Measurements from ENCODE around the gene PLK2. TPM values are rescaled to one million over a fixed set of nuclear protein-coding genes. Genes with fewer than 3 reads are reported as not detected.

PLK2 gene
- polyA plus RNA-seq, 3 donors: 3.4 to 17.0 (median 4.5) TPM

DNA sequence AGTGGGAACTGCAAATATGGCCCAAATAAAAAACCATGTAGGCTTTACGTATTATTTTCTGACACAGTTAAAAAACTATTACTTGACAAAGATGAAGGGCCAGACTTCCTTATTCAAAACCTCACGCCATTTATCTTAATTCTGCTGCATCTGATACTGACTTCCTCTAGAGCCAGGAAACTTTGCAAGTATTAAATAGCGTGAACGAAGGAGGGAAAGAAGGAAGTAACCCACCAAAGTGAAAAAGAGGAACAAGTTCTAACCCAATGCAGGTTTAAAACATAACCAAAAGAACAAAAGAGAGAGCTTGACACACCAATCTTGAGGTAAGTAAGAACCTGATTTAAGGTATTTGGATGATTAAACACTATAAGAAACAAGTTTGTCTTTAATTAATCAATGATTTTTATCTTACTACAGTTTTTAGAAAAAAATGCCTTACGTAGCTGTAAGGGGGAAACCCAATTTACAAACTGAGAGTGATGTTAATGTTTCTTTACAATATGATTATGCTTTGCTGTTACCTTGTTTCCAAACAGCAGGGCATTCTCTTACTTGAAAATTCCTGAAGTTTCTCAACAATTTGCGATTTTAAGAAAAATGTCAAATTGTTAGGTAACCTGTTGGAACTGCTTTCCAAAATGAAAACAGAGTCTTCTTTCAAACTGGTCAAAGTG lies 31.5 kb upstream of the PLK2 start, which contains the start of gene GAPT:
Gene GAPT, plus strand, starts transcription at position 220 of the 677 bp plus-strand sequence. CDS start 3,102 bp downstream, outside the sequence.
- peak within 1 kb of the TSS; percentile 82 for H3K4me2 ChIP-seq (replicated peaks; ENCODE audit: extremely low read depth, low read length, poor library complexity, severe bottlenecking)
- peaks cover 17 to 21% of the 10 kb centered on the region in 2 donors for H3K36me3 ChIP-seq (replicated peaks in 1 of 2; ENCODE audit: control insufficient read depth in 1 of 2, insufficient read depth in 2 of 2, low read length in 2 of 2)
- peaks cover 0 to 3% of the 10 kb centered on the region in 2 donors for H3K9me3 ChIP-seq (replicated peaks in 1 of 2; ENCODE audit: control insufficient read depth in 1 of 2, insufficient read depth in 1 of 2, low read length in 2 of 2)
- H2AFZ ChIP-seq (ENCODE audit: insufficient read depth, low read depth, low read length, poor library complexity, severe bottlenecking): peak within 1 kb of the TSS; percentile 24
- peak; percentile 81 to 91 (median 90) for DNase-seq
- H3K4me1 ChIP-seq (ENCODE audit: control insufficient read depth in 1 of 2, insufficient read depth in 2 of 2, low read length in 2 of 2): peaks cover 34 to 60% of the 10 kb centered on the region in 2 donors
- no CpG with 5 or more reads among the region's 6 CpGs for WGBS (ENCODE audit: insufficient coverage)
- no peaks in the 10 kb centered on the region for H4K20me1 ChIP-seq (ENCODE audit: insufficient read depth, low read length)
- peak within 1 kb of the TSS; percentile 82 to 96 (median 89) for H3K27ac Mint-ChIP-seq
- H3K27ac ChIP-seq (ENCODE audit: low read depth in 1 of 2, low read length in 2 of 2): peak within 1 kb of the TSS in 1 of 2 donors; percentile 91
- TF ChIP-seq, protein P1, sequence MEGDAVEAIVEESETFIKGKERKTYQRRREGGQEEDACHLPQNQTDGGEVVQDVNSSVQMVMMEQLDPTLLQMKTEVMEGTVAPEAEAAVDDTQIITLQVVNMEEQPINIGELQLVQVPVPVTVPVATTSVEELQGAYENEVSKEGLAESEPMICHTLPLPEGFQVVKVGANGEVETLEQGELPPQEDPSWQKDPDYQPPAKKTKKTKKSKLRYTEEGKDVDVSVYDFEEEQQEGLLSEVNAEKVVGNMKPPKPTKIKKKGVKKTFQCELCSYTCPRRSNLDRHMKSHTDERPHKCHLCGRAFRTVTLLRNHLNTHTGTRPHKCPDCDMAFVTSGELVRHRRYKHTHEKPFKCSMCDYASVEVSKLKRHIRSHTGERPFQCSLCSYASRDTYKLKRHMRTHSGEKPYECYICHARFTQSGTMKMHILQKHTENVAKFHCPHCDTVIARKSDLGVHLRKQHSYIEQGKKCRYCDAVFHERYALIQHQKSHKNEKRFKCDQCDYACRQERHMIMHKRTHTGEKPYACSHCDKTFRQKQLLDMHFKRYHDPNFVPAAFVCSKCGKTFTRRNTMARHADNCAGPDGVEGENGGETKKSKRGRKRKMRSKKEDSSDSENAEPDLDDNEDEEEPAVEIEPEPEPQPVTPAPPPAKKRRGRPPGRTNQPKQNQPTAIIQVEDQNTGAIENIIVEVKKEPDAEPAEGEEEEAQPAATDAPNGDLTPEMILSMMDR (IDR thresholded peaks at IDR 0.05): no peak
- H3K79me2 ChIP-seq (ENCODE audit: insufficient read depth, low read length): peaks cover 51% of the 10 kb centered on the region
- H3K4me3 ChIP-seq (replicated peaks in 1 of 3; ENCODE audit: low read depth in 2 of 3, low read length in 3 of 3): peak within 1 kb of the TSS; percentile 72 to 98 (median 80)
- H3K4me1 Mint-ChIP-seq: peaks cover 48% of the 10 kb centered on the region
- peaks cover 25 to 28% of the 10 kb centered on the region in 2 donors for H3K36me3 Mint-ChIP-seq
- H3K9ac ChIP-seq (ENCODE audit: insufficient read depth, low read length, poor library complexity, severe bottlenecking): peak within 1 kb of the TSS; percentile 75
- H3K27me3 Mint-ChIP-seq (ENCODE audit: low read depth in 3 of 3): peaks cover 0 to 2% (median 0%) of the 10 kb centered on the region in 3 donors
- peaks cover 0 to 2% (median 1%) of the 10 kb centered on the region in 7 donors for H3K9me3 Mint-ChIP-seq
- peak within 1 kb of the TSS; percentile 75 to 92 for H3K4me3 Mint-ChIP-seq
- intact Hi-C loops (cut with micrococcal nuclease): no loop called here
- H3K27me3 ChIP-seq (ENCODE audit: control insufficient read depth in 2 of 2, insufficient read depth in 2 of 2, low read length in 2 of 2): no peaks in the 10 kb centered on the region

- peak overlapping the region; percentile 40 to 87 (median 82) for H3K27ac Mint-ChIP-seq
- peak overlapping the region; percentile 9 for H2AFZ ChIP-seq (ENCODE audit: insufficient read depth, low read depth, low read length, poor library complexity, severe bottlenecking)
Measured at GRCh38 chr5:58490402-58491050, 30.6 kb upstream of the PLK2 start.

More at GRCh38 chr5:58490402-58491050, 30.6 kb upstream of the PLK2 start:
- no peaks in the 10 kb centered on the region for H3K27me3 ChIP-seq (ENCODE audit: control insufficient read depth in 2 of 2, insufficient read depth in 2 of 2, low read length in 2 of 2)
- Mint-ChIP-seq H3K27me3 (ENCODE audit: low read depth in 3 of 3) (peaks cover 0 to 2% (median 0%) of the 10 kb centered on the region in 3 donors), H3K4me3 (peak overlapping the region in 1 of 2 donors; percentile 58), H3K36me3 (peaks cover 18 to 19% of the 10 kb centered on the region in 2 donors), H3K9me3 (peaks cover 0 to 2% (median 0%) of the 10 kb centered on the region in 7 donors), H3K4me1 (peaks cover 40% of the 10 kb centered on the region)
- peaks cover 0 to 3% of the 10 kb centered on the region in 2 donors for H3K9me3 ChIP-seq (replicated peaks in 1 of 2; ENCODE audit: control insufficient read depth in 1 of 2, insufficient read depth in 1 of 2, low read length in 2 of 2)
- H3K79me2 ChIP-seq (ENCODE audit: insufficient read depth, low read length): peaks cover 42% of the 10 kb centered on the region
- peak overlapping the region; percentile 82 for H3K4me2 ChIP-seq (replicated peaks; ENCODE audit: extremely low read depth, low read length, poor library complexity, severe bottlenecking)
- WGBS (ENCODE audit: insufficient coverage): no CpG with 5 or more reads among the region's 4 CpGs
- H3K9ac ChIP-seq (ENCODE audit: insufficient read depth, low read length, poor library complexity, severe bottlenecking): no peak overlapping the region
- H4K20me1 ChIP-seq (ENCODE audit: insufficient read depth, low read length): no peaks in the 10 kb centered on the region
- peak overlapping the region in 1 of 3 experiments; percentile 80 for H3K4me3 ChIP-seq (replicated peaks in 1 of 3; ENCODE audit: low read depth in 2 of 3, low read length in 3 of 3)
- TF ChIP-seq, protein P1 (IDR thresholded peaks at IDR 0.05): no peak
- H3K36me3 ChIP-seq (replicated peaks in 1 of 2; ENCODE audit: control insufficient read depth in 1 of 2, insufficient read depth in 2 of 2, low read length in 2 of 2): peaks cover 13 to 19% of the 10 kb centered on the region in 2 donors
- DNase-seq: peak in 2 of 3 donors; percentile 31 to 45
- H3K4me1 ChIP-seq (ENCODE audit: control insufficient read depth in 1 of 2, insufficient read depth in 2 of 2, low read length in 2 of 2): peaks cover 35 to 68% of the 10 kb centered on the region in 2 donors
- peak overlapping the region in 1 of 2 donors; percentile 91 for H3K27ac ChIP-seq (ENCODE audit: low read depth in 1 of 2, low read length in 2 of 2)
- intact Hi-C loops (cut with micrococcal nuclease): no loop called here

Measured in CD14-positive monocyte (primary cell).